ENCODE measurements around the gene BHLHA9. TPM values are rescaled to one million over a fixed set of nuclear protein-coding genes. Genes with fewer than 3 reads are reported as not detected.

Gene BHLHA9
- total RNA-seq, result not detected

DNA sequence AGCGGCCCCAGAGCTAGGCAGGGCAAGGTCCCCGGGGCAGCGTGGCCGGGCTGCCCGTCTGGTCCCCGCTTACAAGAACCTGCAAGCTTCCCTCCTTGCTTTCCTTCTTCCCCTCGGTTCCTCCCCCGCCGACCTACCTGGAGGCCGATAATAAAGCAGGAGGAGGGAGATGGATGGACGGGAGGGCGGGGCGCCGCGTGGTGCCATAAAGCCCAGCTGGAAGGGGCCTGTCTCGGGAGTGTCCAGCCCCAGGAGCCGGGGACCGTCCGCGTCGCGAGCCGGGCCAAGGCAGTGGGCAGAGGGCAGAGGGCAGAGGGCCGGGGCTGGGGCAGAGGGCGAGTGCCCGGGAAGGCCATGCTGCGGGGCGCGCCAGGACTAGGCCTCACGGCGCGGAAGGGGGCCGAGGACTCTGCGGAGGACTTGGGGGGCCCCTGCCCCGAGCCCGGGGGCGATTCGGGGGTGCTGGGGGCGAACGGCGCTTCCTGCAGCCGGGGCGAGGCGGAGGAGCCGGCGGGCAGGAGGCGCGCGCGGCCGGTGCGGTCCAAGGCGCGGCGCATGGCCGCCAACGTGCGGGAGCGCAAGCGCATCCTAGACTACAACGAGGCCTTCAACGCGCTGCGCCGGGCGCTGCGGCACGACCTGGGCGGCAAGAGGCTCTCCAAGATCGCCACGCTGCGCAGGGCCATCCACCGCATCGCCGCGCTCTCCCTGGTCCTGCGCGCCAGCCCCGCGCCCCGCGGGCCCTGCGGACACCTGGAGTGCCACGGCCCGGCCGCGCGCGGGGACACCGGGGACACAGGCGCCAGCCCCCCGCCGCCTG lies at the start of gene BHLHA9:
Gene BHLHA9 (plus strand): TSS at position 235 of the 820 bp plus-strand sequence. CDS start 120 bp downstream, at position 355.
- intact Hi-C loops (cut with DNase I; ENCODE audit: low total_unique reads), result no loop called here
- no peak for TF ChIP-seq POLR2A (IDR thresholded peaks at IDR 0.05)
- TF ChIP-seq, protein P1, sequence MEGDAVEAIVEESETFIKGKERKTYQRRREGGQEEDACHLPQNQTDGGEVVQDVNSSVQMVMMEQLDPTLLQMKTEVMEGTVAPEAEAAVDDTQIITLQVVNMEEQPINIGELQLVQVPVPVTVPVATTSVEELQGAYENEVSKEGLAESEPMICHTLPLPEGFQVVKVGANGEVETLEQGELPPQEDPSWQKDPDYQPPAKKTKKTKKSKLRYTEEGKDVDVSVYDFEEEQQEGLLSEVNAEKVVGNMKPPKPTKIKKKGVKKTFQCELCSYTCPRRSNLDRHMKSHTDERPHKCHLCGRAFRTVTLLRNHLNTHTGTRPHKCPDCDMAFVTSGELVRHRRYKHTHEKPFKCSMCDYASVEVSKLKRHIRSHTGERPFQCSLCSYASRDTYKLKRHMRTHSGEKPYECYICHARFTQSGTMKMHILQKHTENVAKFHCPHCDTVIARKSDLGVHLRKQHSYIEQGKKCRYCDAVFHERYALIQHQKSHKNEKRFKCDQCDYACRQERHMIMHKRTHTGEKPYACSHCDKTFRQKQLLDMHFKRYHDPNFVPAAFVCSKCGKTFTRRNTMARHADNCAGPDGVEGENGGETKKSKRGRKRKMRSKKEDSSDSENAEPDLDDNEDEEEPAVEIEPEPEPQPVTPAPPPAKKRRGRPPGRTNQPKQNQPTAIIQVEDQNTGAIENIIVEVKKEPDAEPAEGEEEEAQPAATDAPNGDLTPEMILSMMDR (IDR thresholded peaks at IDR 0.05), result no peak
- H3K4me3 ChIP-seq (ENCODE audit: low read depth, poor library complexity, severe bottlenecking), result no peak within 1 kb of the TSS
- DNase-seq (ENCODE audit: low spot score in 2 of 2), result no peak
- 18 to 40% methylated on average over 33 to 46 of the region's 93 CpGs for WGBS, 2 donors

- TF ChIP-seq, protein P1 (IDR thresholded peaks at IDR 0.05), result no peak
- no peak for TF ChIP-seq POLR2A (IDR thresholded peaks at IDR 0.05)
- 94 to 95% methylated on average over 7 of the region's 7 CpGs for WGBS, 2 donors
- intact Hi-C loops (cut with DNase I; ENCODE audit: low total_unique reads), result no loop called here
- H3K4me3 ChIP-seq (ENCODE audit: low read depth, poor library complexity, severe bottlenecking), result no peak overlapping the region
- no peak for DNase-seq (ENCODE audit: low spot score in 2 of 2)
Measured at GRCh38 chr17:1221209-1221608, 49.0 kb upstream of the BHLHA9 start.

- 95 to 97% methylated on average over 8 of the region's 8 CpGs for WGBS, 2 donors
- no peak for DNase-seq (ENCODE audit: low spot score in 2 of 2)
- no peak for TF ChIP-seq POLR2A (IDR thresholded peaks at IDR 0.05)
- TF ChIP-seq, protein P1 (IDR thresholded peaks at IDR 0.05), result no peak
- intact Hi-C loops (cut with DNase I; ENCODE audit: low total_unique reads), result no loop called here
- H3K4me3 ChIP-seq (ENCODE audit: low read depth, poor library complexity, severe bottlenecking), result no peak overlapping the region
Measured at GRCh38 chr17:1222321-1222720, 47.9 kb upstream of the BHLHA9 start.

GRCh38 chr17:1223662-1224061 lies 46.6 kb upstream of the BHLHA9 start:
- intact Hi-C loops (cut with DNase I; ENCODE audit: low total_unique reads), result no loop called here
- TF ChIP-seq, protein P1 (IDR thresholded peaks at IDR 0.05), result no peak
- H3K4me3 ChIP-seq (ENCODE audit: low read depth, poor library complexity, severe bottlenecking), result no peak overlapping the region
- DNase-seq (ENCODE audit: low spot score in 2 of 2), result no peak
- WGBS, 2 donors, result 54 to 68% methylated on average over 14 of the region's 14 CpGs

DNA sequence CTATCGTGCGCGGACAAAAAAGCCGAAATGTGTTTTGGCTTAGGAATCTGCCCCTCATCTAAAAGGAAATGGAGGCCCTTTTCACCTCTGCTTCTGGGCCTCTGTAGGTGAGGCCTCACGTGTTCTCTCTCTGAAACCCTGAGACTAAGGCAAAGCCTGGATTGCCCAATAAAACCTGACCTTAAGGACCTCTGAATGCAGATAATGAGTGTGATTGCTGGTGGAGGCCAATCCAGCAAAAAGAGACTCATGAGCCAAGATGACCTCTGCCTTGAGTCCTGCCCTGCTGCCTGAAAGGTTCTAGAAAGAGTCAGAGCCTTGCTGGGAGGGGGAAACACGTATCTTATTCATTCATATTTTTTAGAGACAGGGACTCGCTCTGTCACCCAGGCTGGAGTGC lies 45.9 kb upstream of the BHLHA9 start:
- intact Hi-C loops (cut with DNase I; ENCODE audit: low total_unique reads), result no loop called here
- no peak for DNase-seq (ENCODE audit: low spot score in 2 of 2)
- WGBS, 2 donors, result 89 to 91% methylated on average over 7 of the region's 7 CpGs
- TF ChIP-seq, protein P1 (IDR thresholded peaks at IDR 0.05), result no peak
- TF ChIP-seq POLR2A (IDR thresholded peaks at IDR 0.05), result no peak
- no peak overlapping the region for H3K4me3 ChIP-seq (ENCODE audit: low read depth, poor library complexity, severe bottlenecking)
